ENCODE results near the gene ZRSR2. TPM values are rescaled to one million over a fixed set of nuclear protein-coding genes. Genes with fewer than 3 reads are reported as not detected.

Gene ZRSR2
- total RNA-seq, 1 experiment from 2014 or later, result 6.4 TPM

DNA sequence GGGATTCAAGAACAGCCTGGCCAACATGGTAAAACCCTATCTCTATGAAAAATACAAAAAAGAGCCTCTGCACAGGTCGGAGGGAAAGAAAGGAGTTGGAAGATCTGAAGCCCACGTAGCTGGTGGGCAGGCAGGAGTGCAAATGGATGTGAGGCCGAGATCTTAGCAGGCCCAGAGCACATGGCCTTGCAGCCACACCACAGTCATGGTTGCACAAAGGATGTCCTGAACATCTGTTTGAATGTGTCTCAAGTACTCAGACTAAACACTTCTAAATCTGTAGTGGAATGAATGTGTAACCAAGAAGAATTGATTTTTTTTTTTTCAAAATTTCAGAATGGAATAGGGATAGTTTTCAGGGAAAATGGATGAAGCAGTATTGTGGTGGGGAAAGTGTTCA is 41.4 kb upstream of the ZRSR2 start:
- POLR2A ChIA-PET (ENCODE audit: unreplicated experiment), result interaction anchor here (0.7 kb wide), 1 partner anchor 11 kb away, joined by 3 read pairs; the partner anchor contains the start of gene CA5B
- H3K4me3 ChIP-seq (ENCODE audit: low read length), result no peak overlapping the region
- peaks cover 16% of the 10 kb centered on the region for H3F3A ChIP-seq (ENCODE audit: low read length, unreplicated experiment)
- H3K27ac ChIP-seq (ENCODE audit: low read length), result peak overlapping the region; percentile 100
- H3K36me3 ChIP-seq (ENCODE audit: low read depth, low read length), result no peaks in the 10 kb centered on the region
- no peaks in the 10 kb centered on the region for H4K20me1 ChIP-seq (ENCODE audit: low read length)
- H3K27me3 ChIP-seq (ENCODE audit: low read length), result no peaks in the 10 kb centered on the region
- DNase-seq (no peak), ATAC-seq (no peak)
- no peak overlapping the region for H3K9ac ChIP-seq (ENCODE audit: low read length)
- CTCF ChIA-PET, result no interaction called here
- TF ChIP-seq EZH2phosphoT487 (IDR thresholded peaks at IDR 0.05; ENCODE audit: borderline replicate concordance, low read length), result no peak
- peaks cover 35% of the 10 kb centered on the region for H3K4me1 ChIP-seq (ENCODE audit: insufficient read depth, low read length)
- no TSS peak for BruUV-seq (replicated peaks)
- H3K9me2 ChIP-seq (replicated peaks; ENCODE audit: low read length), result no peaks in the 10 kb centered on the region
- no peaks in the 10 kb centered on the region for H3K9me3 ChIP-seq (ENCODE audit: low read length)
- intact Hi-C loops (cut with micrococcal nuclease), result no loop called here
- H3K79me2 ChIP-seq (ENCODE audit: low read length), result no peaks in the 10 kb centered on the region
- no peak overlapping the region for H2AFZ ChIP-seq (ENCODE audit: low read length)
- H3K4me2 ChIP-seq (ENCODE audit: low read length), result 0 out of 2 replicates have a peak overlapping the region, but pooled peaks have one; percentile 71

DNA sequence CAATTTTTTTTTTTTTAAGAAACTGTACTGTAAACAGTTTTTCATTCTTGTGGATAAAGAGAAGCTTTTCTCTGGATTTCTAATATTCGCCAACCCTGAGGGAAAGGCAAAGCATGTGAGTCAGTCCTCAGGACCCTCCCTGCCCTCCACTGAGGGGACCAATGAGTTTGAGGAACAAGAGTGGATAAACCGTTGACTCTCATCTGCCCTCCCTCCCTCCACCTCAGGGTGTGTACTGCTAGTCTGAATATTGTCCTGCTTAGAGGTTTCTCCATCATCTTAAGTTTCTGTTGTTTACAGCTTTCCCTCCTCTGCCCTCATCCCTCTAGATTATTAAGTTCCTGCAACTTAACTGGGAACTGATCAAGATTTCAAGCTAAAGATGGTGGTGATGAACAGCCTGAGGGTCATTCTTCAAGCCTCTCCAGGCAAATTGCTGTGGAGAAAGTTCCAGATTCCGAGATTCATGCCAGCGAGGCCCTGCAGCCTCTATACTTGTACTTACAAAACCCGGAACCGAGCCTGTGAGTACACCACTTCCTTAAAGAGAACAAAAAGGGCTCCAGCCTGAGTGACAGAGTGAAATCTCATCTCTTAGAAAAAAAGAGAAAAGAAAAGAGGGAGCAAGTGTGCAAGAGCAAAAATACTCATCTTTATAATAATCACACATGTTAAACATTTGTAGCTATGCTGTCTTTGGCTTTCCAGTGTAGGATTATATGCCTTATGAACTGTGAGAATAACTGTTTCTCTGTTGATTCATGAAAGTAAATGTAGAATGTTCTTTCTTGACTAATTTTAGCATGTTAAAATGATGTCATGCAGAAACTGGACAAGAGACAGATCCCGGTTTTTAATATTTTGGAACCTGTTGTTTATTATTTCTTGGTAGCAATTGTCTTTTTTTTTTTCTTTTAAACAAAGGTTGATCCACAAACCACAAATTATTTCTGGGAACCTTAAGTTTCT is 40.4 kb upstream of the ZRSR2 start:
- peak overlapping the region; percentile 100 for H3K27ac ChIP-seq (ENCODE audit: low read length)
- no peaks in the 10 kb centered on the region for H3K27me3 ChIP-seq (ENCODE audit: low read length)
- CTCF ChIA-PET, result interaction anchor here (0.5 kb wide), 1 partner anchor 12 kb away, joined by 4 read pairs; the partner anchor contains the start of gene CA5B
- no peak for DNase-seq
- H3F3A ChIP-seq (ENCODE audit: low read length, unreplicated experiment), result peaks cover 16% of the 10 kb centered on the region
- peak overlapping the region; percentile 81 for H3K9ac ChIP-seq (ENCODE audit: low read length)
- H3K9me2 ChIP-seq (replicated peaks; ENCODE audit: low read length), result no peaks in the 10 kb centered on the region
- intact Hi-C loops (cut with micrococcal nuclease), result loop anchor here (5.0 kb wide), 1 partner anchor 63 kb away; no protein-coding TSS in a partner anchor
- BruUV-seq (replicated peaks), result no TSS peak
- H3K4me1 ChIP-seq (ENCODE audit: insufficient read depth, low read length), result peaks cover 35% of the 10 kb centered on the region
- peak overlapping the region; percentile 71 for H3K4me2 ChIP-seq (ENCODE audit: low read length)
- POLR2A ChIA-PET (ENCODE audit: unreplicated experiment), result no interaction called here
- no peaks in the 10 kb centered on the region for H3K9me3 ChIP-seq (ENCODE audit: low read length)
- H3K36me3 ChIP-seq (ENCODE audit: low read depth, low read length), result no peaks in the 10 kb centered on the region
- H4K20me1 ChIP-seq (ENCODE audit: low read length), result no peaks in the 10 kb centered on the region
- no peak for TF ChIP-seq EZH2phosphoT487 (IDR thresholded peaks at IDR 0.05; ENCODE audit: borderline replicate concordance, low read length)
- TF ChIP-seq, protein P1, sequence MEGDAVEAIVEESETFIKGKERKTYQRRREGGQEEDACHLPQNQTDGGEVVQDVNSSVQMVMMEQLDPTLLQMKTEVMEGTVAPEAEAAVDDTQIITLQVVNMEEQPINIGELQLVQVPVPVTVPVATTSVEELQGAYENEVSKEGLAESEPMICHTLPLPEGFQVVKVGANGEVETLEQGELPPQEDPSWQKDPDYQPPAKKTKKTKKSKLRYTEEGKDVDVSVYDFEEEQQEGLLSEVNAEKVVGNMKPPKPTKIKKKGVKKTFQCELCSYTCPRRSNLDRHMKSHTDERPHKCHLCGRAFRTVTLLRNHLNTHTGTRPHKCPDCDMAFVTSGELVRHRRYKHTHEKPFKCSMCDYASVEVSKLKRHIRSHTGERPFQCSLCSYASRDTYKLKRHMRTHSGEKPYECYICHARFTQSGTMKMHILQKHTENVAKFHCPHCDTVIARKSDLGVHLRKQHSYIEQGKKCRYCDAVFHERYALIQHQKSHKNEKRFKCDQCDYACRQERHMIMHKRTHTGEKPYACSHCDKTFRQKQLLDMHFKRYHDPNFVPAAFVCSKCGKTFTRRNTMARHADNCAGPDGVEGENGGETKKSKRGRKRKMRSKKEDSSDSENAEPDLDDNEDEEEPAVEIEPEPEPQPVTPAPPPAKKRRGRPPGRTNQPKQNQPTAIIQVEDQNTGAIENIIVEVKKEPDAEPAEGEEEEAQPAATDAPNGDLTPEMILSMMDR (conservative IDR thresholded peaks at IDR 0.05; ENCODE audit: low read depth, low read length), result no peak
- TF ChIP-seq EZH2 (IDR thresholded peaks at IDR 0.05; ENCODE audit: low read length, unreplicated experiment), result no peak
- no peak for ATAC-seq
- H3K79me2 ChIP-seq (ENCODE audit: low read length), result no peaks in the 10 kb centered on the region
- no peak overlapping the region for H3K4me3 ChIP-seq (ENCODE audit: low read length)
- no peak overlapping the region for H2AFZ ChIP-seq (ENCODE audit: low read length)

DNA sequence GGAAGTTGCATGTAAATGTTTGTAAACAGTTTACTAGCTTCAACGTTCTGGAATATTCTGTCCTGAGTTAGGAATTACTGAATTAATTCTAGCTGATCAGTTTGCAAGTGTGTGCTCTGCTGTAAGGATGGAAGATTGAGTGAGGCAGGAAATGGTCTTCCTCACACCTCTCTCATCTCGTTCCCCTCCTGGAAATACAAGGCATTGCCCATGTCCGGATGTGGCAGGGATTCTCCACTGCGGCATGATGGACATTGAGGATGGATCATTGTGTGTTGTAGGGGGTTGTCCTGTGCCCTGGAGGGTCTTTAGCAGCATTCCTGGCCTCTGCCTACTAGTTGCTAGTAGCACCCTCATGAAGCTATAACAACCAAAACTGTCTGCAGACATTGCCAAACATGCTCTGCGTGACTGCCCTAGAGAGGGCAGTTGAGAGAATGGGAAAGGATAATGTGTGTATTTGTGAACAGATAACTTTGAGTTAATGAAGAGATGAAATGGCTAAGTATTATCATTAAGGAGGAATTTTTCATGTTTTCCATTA is 39.6 kb upstream of the ZRSR2 start:
- CTCF ChIA-PET, result no interaction called here
- peak overlapping the region; percentile 81 for H3K9ac ChIP-seq (ENCODE audit: low read length)
- H3F3A ChIP-seq (ENCODE audit: low read length, unreplicated experiment), result peaks cover 16% of the 10 kb centered on the region
- H3K79me2 ChIP-seq (ENCODE audit: low read length), result no peaks in the 10 kb centered on the region
- no peaks in the 10 kb centered on the region for H3K9me3 ChIP-seq (ENCODE audit: low read length)
- H3K4me3 ChIP-seq (ENCODE audit: low read length), result peak overlapping the region; percentile 6; the same call in 1 of the 2 replicates
- DNase-seq, result no peak
- POLR2A ChIA-PET (ENCODE audit: unreplicated experiment), result no interaction called here
- TF ChIP-seq, protein P1 (conservative IDR thresholded peaks at IDR 0.05; ENCODE audit: low read depth, low read length), result no peak
- no peak for TF ChIP-seq EZH2 (IDR thresholded peaks at IDR 0.05; ENCODE audit: low read length, unreplicated experiment)
- TF ChIP-seq EZH2phosphoT487 (IDR thresholded peaks at IDR 0.05; ENCODE audit: borderline replicate concordance, low read length), result no peak
- H3K9me2 ChIP-seq (replicated peaks; ENCODE audit: low read length), result no peaks in the 10 kb centered on the region
- H2AFZ ChIP-seq (ENCODE audit: low read length), result no peak overlapping the region
- H3K36me3 ChIP-seq (ENCODE audit: low read depth, low read length), result no peaks in the 10 kb centered on the region
- ATAC-seq, result peak; percentile 40
- H3K27me3 ChIP-seq (ENCODE audit: low read length), result no peaks in the 10 kb centered on the region
- peak overlapping the region; percentile 100 for H3K27ac ChIP-seq (ENCODE audit: low read length)
- TSS peak; percentile 74 for BruUV-seq (replicated peaks)
- H4K20me1 ChIP-seq (ENCODE audit: low read length), result no peaks in the 10 kb centered on the region
- intact Hi-C loops (cut with micrococcal nuclease), result loop anchor here (1.0 to 5.0 kb wide), 3 partner anchors 12 to 101 kb away; partner anchors contain the start of gene CA5B
- peak overlapping the region; percentile 71 for H3K4me2 ChIP-seq (ENCODE audit: low read length)
- peaks cover 35% of the 10 kb centered on the region for H3K4me1 ChIP-seq (ENCODE audit: insufficient read depth, low read length)

All from PC-3 (cell line).